ENCODE data around the gene BMP6. TPM values are rescaled to one million over a fixed set of nuclear protein-coding genes. Genes with fewer than 3 reads are reported as not detected.

The BMP6 gene
- total RNA-seq, 1 experiment from 2014 or later: 1.9 TPM

DNA sequence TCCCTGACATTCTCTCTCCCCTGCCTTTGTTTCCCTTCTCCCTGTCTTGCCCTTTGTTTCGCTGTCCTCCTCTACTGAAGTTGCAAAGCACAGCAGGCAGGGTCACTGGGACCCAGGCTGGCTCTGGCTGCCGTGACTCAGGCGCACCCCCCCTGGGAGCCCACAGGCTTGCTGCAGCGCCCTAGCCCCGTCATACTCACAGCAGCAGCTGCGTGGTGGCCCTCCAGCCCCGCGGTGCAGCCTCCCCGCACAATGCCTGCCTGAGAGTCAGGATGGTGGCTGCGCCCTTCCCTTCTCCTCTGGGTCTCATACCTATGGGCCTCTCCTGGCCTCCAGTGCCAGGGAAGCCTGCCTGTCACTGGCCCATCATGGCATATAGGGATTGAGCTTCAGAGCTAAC lies 143.0 kb downstream of the BMP6 start:
- intact Hi-C loops (cut with micrococcal nuclease; ENCODE audit: unreplicated experiment): no loop called here
- POLR2A ChIA-PET (ENCODE audit: low non-redundant PET): no interaction called here
- Histone ChIP-seq H3K4me3 (ENCODE audit: low read depth, low read length, poor library complexity, severe bottlenecking) (no peak overlapping the region), H3K9me3 (ENCODE audit: low read depth, low read length, poor library complexity, severe bottlenecking) (no peaks in the 10 kb centered on the region), H3K4me1 (ENCODE audit: insufficient read depth, low read length, poor library complexity, severe bottlenecking) (no peaks in the 10 kb centered on the region), H3K27me3 (replicated peaks; ENCODE audit: insufficient read depth, low read depth, low read length, poor library complexity) (no peaks in the 10 kb centered on the region), H3K36me3 (ENCODE audit: insufficient read depth, low read length, poor library complexity, severe bottlenecking) (no peaks in the 10 kb centered on the region), H3K27ac (ENCODE audit: low read depth, low read length, poor library complexity, severe bottlenecking) (no peak overlapping the region)
- CTCF ChIA-PET: no interaction called here
- no TSS peak for BruUV-seq (replicated peaks)
- no peak for DNase-seq (ENCODE audit: low spot score)
- no peak for TF ChIP-seq EZH2 (IDR thresholded peaks at IDR 0.05; ENCODE audit: borderline replicate concordance, low read depth, low read length, poor library complexity, severe bottlenecking)
- TF ChIP-seq, protein P1, sequence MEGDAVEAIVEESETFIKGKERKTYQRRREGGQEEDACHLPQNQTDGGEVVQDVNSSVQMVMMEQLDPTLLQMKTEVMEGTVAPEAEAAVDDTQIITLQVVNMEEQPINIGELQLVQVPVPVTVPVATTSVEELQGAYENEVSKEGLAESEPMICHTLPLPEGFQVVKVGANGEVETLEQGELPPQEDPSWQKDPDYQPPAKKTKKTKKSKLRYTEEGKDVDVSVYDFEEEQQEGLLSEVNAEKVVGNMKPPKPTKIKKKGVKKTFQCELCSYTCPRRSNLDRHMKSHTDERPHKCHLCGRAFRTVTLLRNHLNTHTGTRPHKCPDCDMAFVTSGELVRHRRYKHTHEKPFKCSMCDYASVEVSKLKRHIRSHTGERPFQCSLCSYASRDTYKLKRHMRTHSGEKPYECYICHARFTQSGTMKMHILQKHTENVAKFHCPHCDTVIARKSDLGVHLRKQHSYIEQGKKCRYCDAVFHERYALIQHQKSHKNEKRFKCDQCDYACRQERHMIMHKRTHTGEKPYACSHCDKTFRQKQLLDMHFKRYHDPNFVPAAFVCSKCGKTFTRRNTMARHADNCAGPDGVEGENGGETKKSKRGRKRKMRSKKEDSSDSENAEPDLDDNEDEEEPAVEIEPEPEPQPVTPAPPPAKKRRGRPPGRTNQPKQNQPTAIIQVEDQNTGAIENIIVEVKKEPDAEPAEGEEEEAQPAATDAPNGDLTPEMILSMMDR (conservative IDR thresholded peaks at IDR 0.05; ENCODE audit: low read depth, low read length): no peak

DNA sequence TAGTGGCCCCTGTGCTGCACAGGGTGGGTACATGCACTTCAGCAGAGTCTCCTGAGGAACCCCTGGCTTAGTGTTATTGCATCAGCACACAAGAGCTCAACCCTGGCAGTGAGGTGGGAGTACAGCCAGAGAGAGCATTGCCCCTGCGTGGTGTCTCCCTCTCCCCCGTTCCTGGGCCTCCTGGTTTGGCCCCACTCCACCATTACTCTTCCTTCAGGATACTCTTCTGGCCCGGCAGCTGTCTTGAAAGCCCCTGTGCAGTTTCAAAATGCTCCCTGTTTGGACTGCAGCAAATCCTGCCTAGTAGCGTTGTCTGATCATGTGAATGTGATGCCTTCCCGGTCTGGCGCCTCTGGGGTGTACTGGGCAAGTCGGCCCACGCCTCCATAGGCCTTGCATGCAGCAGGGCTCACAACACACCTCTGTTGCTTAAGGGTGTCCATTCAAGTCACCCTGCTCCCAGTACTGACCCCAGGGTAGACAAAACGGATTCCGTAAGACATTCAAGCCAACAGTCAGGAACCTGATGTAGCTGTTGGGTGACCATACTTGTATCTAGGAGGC lies 152.6 kb downstream of the BMP6 start:
- H3K27ac ChIP-seq (ENCODE audit: low read depth, low read length, poor library complexity, severe bottlenecking): no peak overlapping the region
- no peaks in the 10 kb centered on the region for H3K9me3 ChIP-seq (ENCODE audit: low read depth, low read length, poor library complexity, severe bottlenecking)
- DNase-seq (ENCODE audit: low spot score): no peak
- no peak overlapping the region for H3K4me3 ChIP-seq (ENCODE audit: low read depth, low read length, poor library complexity, severe bottlenecking)
- H3K4me1 ChIP-seq (ENCODE audit: insufficient read depth, low read length, poor library complexity, severe bottlenecking): no peaks in the 10 kb centered on the region
- POLR2A ChIA-PET (ENCODE audit: low non-redundant PET): no interaction called here
- CTCF ChIA-PET: no interaction called here
- no peak for TF ChIP-seq EZH2 (IDR thresholded peaks at IDR 0.05; ENCODE audit: borderline replicate concordance, low read depth, low read length, poor library complexity, severe bottlenecking)
- TF ChIP-seq, protein P1 (conservative IDR thresholded peaks at IDR 0.05; ENCODE audit: low read depth, low read length): no peak
- H3K36me3 ChIP-seq (ENCODE audit: insufficient read depth, low read length, poor library complexity, severe bottlenecking): peaks cover 33% of the 10 kb centered on the region
- no TSS peak for BruUV-seq (replicated peaks)
- no peaks in the 10 kb centered on the region for H3K27me3 ChIP-seq (replicated peaks; ENCODE audit: insufficient read depth, low read depth, low read length, poor library complexity)
- intact Hi-C loops (cut with micrococcal nuclease; ENCODE audit: unreplicated experiment): no loop called here

DNA sequence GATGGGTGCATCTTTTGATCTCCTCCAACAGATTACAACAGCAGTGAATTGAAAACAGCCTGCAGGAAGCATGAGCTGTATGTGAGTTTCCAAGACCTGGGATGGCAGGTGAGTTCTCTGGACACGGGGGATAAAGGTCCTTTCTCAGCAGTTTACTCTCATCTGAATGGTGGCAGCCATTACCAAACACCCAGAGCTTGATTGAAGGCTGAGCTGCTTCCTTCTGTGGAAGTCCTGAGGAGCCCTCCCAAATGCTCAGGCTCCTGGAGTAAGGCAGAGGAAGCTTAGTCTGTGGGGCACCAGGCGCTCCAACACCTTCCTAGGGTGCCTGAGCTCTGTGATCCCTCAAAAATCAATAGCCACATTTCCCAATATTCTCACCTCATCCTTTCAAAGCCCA lies 153.1 kb downstream of the BMP6 start:
- POLR2A ChIA-PET (ENCODE audit: low non-redundant PET): no interaction called here
- H3K4me1 ChIP-seq (ENCODE audit: insufficient read depth, low read length, poor library complexity, severe bottlenecking): no peaks in the 10 kb centered on the region
- BruUV-seq (replicated peaks): no TSS peak
- no peaks in the 10 kb centered on the region for H3K27me3 ChIP-seq (replicated peaks; ENCODE audit: insufficient read depth, low read depth, low read length, poor library complexity)
- DNase-seq (ENCODE audit: low spot score): no peak
- H3K4me3 ChIP-seq (ENCODE audit: low read depth, low read length, poor library complexity, severe bottlenecking): no peak overlapping the region
- H3K27ac ChIP-seq (ENCODE audit: low read depth, low read length, poor library complexity, severe bottlenecking): no peak overlapping the region
- H3K9me3 ChIP-seq (ENCODE audit: low read depth, low read length, poor library complexity, severe bottlenecking): no peaks in the 10 kb centered on the region
- no peak for TF ChIP-seq EZH2 (IDR thresholded peaks at IDR 0.05; ENCODE audit: borderline replicate concordance, low read depth, low read length, poor library complexity, severe bottlenecking)
- TF ChIP-seq, protein P1 (conservative IDR thresholded peaks at IDR 0.05; ENCODE audit: low read depth, low read length): no peak
- intact Hi-C loops (cut with micrococcal nuclease; ENCODE audit: unreplicated experiment): no loop called here
- peaks cover 38% of the 10 kb centered on the region for H3K36me3 ChIP-seq (ENCODE audit: insufficient read depth, low read length, poor library complexity, severe bottlenecking)
- CTCF ChIA-PET: interaction anchor here (0.5 kb wide), 1 partner anchor 114 kb away, joined by 3 read pairs; no protein-coding TSS in a partner anchor
